COLO829 (cell line): ENCODE data around the gene MSI1.

Experiments used
- DNase-seq: peaks from one replicate; pipeline ENCODE4 v3.0.0; 2012; ENCODE audit warnings: low spot score

MSI1 gene

DNA sequence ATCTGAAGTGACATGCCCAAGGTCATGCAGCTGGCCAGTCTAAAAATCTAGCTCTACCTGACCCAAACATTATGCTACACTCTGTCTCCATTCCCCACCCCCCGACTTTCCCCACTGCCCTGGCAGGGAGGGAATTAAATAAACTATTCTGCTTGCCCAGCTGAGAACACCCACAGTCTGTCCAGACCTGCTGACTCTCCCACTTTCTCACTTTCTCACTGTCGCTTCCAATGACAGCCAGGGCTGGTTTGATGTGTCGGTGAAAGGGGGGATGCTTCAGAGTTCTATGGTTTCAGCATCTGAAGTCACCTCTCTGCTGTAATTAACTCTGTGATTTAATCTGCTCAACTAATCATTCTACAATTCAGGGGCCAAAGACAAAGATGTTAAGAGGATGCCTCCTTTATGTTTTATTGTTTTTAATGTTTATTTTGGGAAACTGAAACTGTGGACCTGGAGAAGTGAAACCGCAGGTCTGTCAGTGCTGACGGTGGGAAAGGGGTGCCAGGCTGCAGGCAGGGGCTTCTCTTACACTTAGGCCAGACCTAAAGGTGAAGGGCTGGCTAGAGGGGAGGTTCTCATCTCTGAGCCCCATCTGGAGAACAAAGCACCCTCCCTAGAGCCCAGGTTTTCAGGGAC lies 8.1 kb upstream of the MSI1 start:
- no peak for DNase-seq

DNA sequence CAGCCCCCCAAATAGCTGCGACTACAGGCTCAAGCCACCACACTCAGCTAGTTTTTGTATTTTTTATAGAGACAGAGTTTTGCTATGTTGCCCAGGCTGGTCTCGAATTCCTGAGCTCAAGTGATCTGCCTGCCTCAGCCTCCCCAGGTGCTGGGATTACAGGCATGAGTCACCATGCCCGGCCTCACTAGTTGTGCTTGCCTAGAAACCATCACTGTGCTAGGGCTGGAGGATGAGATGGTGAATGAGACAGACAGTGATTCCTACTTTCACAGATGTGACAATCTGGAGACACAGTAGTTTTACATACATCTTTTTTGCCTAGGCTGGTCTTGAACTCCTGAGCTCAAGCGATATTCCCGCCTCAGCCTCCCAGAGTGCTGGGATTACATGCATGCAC lies 7.5 kb upstream of the MSI1 start:
- DNase-seq, result no peak

DNA sequence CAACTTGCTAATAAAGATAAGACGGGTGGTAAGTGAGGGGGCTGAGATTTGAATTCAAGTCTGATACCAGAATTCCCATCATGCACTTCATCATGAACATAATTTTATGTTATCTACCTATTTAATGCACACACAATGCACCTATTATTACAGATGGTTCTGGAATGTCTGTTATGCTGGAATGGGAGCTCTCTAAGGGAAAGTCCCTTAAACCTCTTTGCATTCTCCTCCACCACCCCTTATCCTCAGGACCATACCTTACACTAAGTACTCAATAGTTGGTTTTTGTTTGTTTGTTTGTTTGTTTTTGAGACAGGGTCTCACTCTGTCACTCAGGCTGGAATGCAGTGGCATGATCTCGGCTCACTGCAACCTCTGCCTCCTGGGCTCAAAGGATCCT lies 7.0 kb upstream of the MSI1 start:
- no peak for DNase-seq

DNA sequence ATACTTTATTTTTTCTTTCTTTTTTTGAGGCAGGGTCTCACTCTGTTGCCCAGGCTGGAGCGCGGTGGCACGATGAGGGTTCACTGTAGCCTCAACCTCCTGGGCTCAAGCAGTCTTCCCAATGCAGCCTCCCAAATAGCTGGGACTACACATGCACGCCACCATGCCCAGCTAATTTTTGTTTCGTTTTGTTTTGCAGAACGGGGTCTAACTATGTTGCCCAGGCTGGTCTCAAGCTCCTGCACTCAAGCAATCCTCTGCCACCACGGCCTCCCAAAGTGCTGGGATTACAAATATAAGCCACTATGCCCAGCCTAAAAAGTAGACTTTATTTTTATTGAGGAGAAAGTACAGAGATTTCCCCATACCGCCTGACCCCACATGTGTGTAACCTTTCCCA lies 4.7 kb upstream of the MSI1 start:
- DNase-seq, result no peak

- no peak for DNase-seq
These were observed 1.6 kb upstream of the MSI1 start for GRCh38 chr12:120370343-120371243.

GRCh38 chr12:120369603-120370342 lies 809 bp upstream of the MSI1 start:
- DNase-seq, result no peak

DNA sequence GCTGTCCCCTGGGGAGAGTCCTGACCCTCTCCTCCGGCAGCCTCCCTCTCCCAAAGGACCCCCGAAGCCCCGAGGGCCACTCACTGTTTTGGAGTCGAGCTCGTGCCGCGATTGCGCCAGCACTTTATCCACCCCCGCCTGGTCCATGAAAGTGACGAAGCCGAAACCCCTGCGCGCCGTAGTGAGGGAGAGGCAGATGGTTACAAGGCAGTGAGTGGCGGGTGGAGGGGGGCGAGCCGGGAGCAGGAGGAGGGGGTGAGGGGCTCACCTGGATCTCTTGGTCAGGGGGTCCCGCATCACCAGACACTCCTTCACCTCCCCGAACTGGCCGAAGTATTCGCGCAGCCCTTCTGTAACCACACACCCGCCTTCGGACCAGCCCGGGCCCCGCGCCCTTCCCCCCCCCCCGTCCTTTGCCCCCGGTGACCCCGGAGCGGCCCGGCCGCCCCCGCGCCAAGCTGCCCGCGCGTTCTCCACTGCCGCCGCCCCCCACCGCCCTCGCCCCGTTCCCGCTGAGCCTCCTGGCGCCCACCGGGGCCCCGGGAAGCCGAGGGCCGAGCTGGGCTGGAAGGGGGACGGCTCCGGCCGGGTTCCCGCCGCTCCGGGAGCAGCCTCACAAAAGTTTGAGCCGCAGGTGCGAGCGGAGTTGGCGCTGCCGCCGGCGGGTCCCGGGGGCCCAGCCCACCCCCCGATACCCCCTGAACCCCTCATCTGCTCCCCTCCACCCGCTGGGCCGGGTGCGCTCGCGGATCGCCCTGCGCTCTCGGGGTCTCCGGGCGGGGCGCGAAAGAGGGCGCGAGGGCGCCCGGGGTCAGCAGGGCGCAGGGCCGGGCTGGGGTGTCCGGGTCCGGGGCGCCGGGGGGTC lies 808 bp downstream of the MSI1 start:
- no peak for DNase-seq

GRCh38 chr12:120367233-120367923 lies 1.6 kb downstream of the MSI1 start:
- no peak for DNase-seq

DNA sequence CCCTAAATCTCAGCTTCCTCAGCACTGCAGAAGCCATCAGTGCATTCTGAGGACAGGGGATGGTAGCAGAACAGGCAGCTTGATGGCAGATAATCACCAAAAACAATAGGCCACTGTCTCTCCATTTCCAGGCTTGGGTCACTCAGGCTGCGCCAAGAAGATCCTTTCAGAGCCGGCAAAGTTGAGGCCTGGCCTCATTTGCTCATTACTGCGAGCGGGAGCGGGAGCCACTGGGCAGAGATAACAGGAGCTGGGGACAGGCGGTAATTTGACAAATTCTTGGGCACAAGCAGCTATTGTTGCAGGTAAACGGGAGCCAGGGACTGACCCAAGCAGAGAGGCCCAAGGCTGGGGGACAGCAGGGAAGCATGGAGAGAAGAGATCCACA lies 2.1 kb downstream of the MSI1 start:
- no peak for DNase-seq

GRCh38 chr12:120366341-120366705 lies 2.6 kb downstream of the MSI1 start:
- no peak for DNase-seq

- no peak for DNase-seq
These were observed 3.2 kb downstream of the MSI1 start for GRCh38 chr12:120365675-120366340.

GRCh38 chr12:120364487-120364886 lies 4.5 kb downstream of the MSI1 start:
- no peak for DNase-seq

GRCh38 chr12:120363274-120363855 lies 5.6 kb downstream of the MSI1 start:
- DNase-seq, result no peak

GRCh38 chr12:120362516-120363273 lies 6.3 kb downstream of the MSI1 start:
- no peak for DNase-seq

GRCh38 chr12:120361506-120362208 lies 7.3 kb downstream of the MSI1 start:
- no peak for DNase-seq

GRCh38 chr12:120359128-120359527 lies 9.8 kb downstream of the MSI1 start:
- DNase-seq, result no peak

DNA sequence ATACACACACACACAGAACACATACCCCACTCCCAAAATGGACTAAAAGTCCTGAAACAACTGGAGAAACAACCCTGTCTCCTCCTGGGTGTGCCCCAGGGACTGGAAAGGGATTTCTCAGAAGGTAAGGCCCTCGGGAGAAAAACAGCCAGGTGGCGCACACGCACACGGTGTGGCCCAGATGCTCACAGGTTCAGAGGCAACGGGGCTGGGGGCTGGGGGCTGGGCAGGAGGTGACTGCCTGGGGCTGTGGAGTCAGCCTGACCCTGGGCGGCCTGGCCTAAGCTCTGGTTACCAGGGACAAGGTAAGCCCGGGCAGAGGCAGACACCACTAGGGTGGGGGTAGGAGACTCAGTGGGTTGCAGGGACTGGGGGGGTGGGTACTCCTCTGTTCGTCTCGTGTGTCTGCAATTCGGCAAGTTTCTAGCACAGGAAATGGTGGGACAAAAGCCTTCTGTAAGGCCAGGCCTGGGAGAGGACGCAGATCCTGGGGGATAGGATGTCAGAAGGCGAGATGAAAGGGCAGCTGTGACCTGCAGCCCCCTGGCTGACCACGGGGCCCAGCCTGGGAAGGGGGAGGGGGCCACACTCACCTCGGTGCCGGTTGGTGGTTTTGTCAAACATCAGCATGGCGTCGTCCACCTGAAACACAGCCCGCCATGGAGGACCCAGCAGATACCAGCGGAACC lies 10.4 kb downstream of the MSI1 start:
- no peak for DNase-seq

- DNase-seq, result no peak
These were observed 11.9 kb downstream of the MSI1 start for GRCh38 chr12:120357104-120357503.
